Mucosa of stomach (tissue), 1 donor: ENCODE data around the gene CFAP74.
"Not testable (repeated sequence)": the region's sequence is repeated elsewhere in the genome, so short reads cannot be mapped to it uniquely, and the experiment has no call there.

ENCODE experiments used
- H3K27me3 ChIP-seq: one replicate; pipeline ENCODE4 v1.7.0; 2013; ENCODE audit warnings: mild to moderate bottlenecking, low read length; ENCODE audit not compliant: control insufficient read depth, insufficient read depth
- H3K36me3 ChIP-seq: one replicate; pipeline ENCODE4 v1.7.0; 2013; ENCODE audit warnings: low read length; ENCODE audit not compliant: control insufficient read depth, insufficient read depth
- H3K4me1 ChIP-seq: one replicate; pipeline ENCODE4 v1.7.0; 2013; ENCODE audit warnings: mild to moderate bottlenecking, low read length; ENCODE audit not compliant: control insufficient read depth, insufficient read depth
- H3K4me3 ChIP-seq: one replicate; pipeline ENCODE4 v1.7.0; 2013; ENCODE audit warnings: low read length
- H3K9ac ChIP-seq: one replicate; pipeline ENCODE4 v1.7.0; 2013; ENCODE audit warnings: mild to moderate bottlenecking, low read length, moderate library complexity
- H3K9me3 ChIP-seq: one replicate; pipeline ENCODE4 v1.7.0; 2013; ENCODE audit warnings: mild to moderate bottlenecking, low read length, moderate library complexity; ENCODE audit not compliant: control insufficient read depth
- donor health status: Pancreatic carcinoma.

CFAP74 gene

GRCh38 chr1:1988061-1988945 lies 15.3 kb downstream of the CFAP74 start:
- no peak overlapping the region for H3K9ac ChIP-seq
- peaks cover 10% of the 10 kb centered on the region for H3K27me3 ChIP-seq
- no peaks in the 10 kb centered on the region for H3K36me3 ChIP-seq
- no peak overlapping the region for H3K4me3 ChIP-seq
- no peaks in the 10 kb centered on the region for H3K4me1 ChIP-seq
- no peaks in the 10 kb centered on the region for H3K9me3 ChIP-seq

- Histone ChIP-seq H3K27me3 (peaks cover 10% of the 10 kb centered on the region), H3K4me3 (no peak overlapping the region), H3K9me3 (no peaks in the 10 kb centered on the region), H3K9ac (no peak overlapping the region), H3K36me3 (no peaks in the 10 kb centered on the region), H3K4me1 (no peaks in the 10 kb centered on the region)
Observed at GRCh38 chr1:1987142-1987510, 16.5 kb downstream of the CFAP74 start.

GRCh38 chr1:1986451-1987141 lies 17.0 kb downstream of the CFAP74 start:
- Histone ChIP-seq H3K27me3 (peaks cover 10% of the 10 kb centered on the region), H3K9ac (no peak overlapping the region), H3K4me1 (no peaks in the 10 kb centered on the region), H3K36me3 (no peaks in the 10 kb centered on the region), H3K4me3 (no peak overlapping the region), H3K9me3 (no peaks in the 10 kb centered on the region)

- Histone ChIP-seq H3K4me1 (no peaks in the 10 kb centered on the region), H3K27me3 (peaks cover 10% of the 10 kb centered on the region), H3K9me3 (no peaks in the 10 kb centered on the region), H3K36me3 (no peaks in the 10 kb centered on the region), H3K9ac (no peak overlapping the region), H3K4me3 (no peak overlapping the region)
Observed at GRCh38 chr1:1985375-1986050, 18.1 kb downstream of the CFAP74 start.

GRCh38 chr1:1984560-1985070 lies 19.0 kb downstream of the CFAP74 start:
- Histone ChIP-seq H3K9me3 (no peaks in the 10 kb centered on the region), H3K4me1 (no peaks in the 10 kb centered on the region), H3K4me3 (no peak overlapping the region), H3K9ac (no peak overlapping the region), H3K36me3 (no peaks in the 10 kb centered on the region), H3K27me3 (peaks cover 10% of the 10 kb centered on the region)

GRCh38 chr1:1982379-1983232 lies 21.0 kb downstream of the CFAP74 start:
- Histone ChIP-seq H3K27me3 (no peaks in the 10 kb centered on the region), H3K9ac (no peak overlapping the region), H3K9me3 (no peaks in the 10 kb centered on the region), H3K36me3 (no peaks in the 10 kb centered on the region), H3K4me3 (no peak overlapping the region), H3K4me1 (no peaks in the 10 kb centered on the region)

- not testable (repeated sequence) for H3K4me3 ChIP-seq, H3K4me1 ChIP-seq, H3K9me3 ChIP-seq, H3K9ac ChIP-seq, H3K27me3 ChIP-seq, H3K36me3 ChIP-seq
Observed at GRCh38 chr1:1981631-1982327, 21.8 kb downstream of the CFAP74 start.

GRCh38 chr1:1981142-1981500 lies 22.5 kb downstream of the CFAP74 start:
- Histone ChIP-seq H3K4me3 (no peak overlapping the region), H3K36me3 (no peaks in the 10 kb centered on the region), H3K4me1 (no peaks in the 10 kb centered on the region), H3K9me3 (no peaks in the 10 kb centered on the region), H3K27me3 (no peaks in the 10 kb centered on the region), H3K9ac (no peak overlapping the region)

GRCh38 chr1:1980467-1981141 lies 23.0 kb downstream of the CFAP74 start:
- no peak overlapping the region for H3K4me3 ChIP-seq
- H3K9me3 ChIP-seq, result no peaks in the 10 kb centered on the region
- no peaks in the 10 kb centered on the region for H3K36me3 ChIP-seq
- H3K27me3 ChIP-seq, result no peaks in the 10 kb centered on the region
- no peaks in the 10 kb centered on the region for H3K4me1 ChIP-seq
- no peak overlapping the region for H3K9ac ChIP-seq

- Histone ChIP-seq H3K27me3 (no peaks in the 10 kb centered on the region), H3K4me3 (no peak overlapping the region), H3K4me1 (no peaks in the 10 kb centered on the region), H3K36me3 (no peaks in the 10 kb centered on the region), H3K9ac (no peak overlapping the region), H3K9me3 (no peaks in the 10 kb centered on the region)
Observed at GRCh38 chr1:1979482-1980165, 24.0 kb downstream of the CFAP74 start.
